Measurements from ENCODE around the gene SND1.
A peak's percentile ranks its signal among the peaks of the same experiment; 100 is the strongest.
"Not testable (repeated sequence)": the region's sequence is repeated elsewhere in the genome, so short reads cannot be mapped to it uniquely, and the experiment has no call there.

Gene SND1

DNA sequence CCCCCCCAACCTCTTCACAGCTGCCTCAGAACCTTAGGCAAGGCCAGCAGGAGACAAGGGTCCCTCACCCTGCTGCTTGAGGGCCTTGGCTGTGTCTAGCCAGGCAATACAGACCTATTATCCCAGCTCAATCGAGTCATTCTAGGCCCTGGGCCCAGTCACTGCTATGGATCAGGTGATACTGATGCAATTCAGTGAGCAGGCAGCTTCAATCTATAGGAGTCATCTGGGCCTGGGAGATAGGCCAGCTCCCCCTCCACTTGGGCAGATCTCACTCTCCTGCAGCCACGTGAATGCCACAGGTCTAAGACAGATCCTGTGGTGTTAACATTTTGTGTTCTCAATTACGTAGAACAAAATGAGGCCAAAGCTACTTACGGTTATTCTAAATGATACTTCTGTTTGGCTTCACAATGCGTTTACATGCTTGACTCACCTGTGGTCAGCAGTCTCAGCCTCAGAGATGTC lies 447.2 kb downstream of the SND1 start:
- DNase-seq (ENCODE audit: low read depth): peak; percentile 33

DNA sequence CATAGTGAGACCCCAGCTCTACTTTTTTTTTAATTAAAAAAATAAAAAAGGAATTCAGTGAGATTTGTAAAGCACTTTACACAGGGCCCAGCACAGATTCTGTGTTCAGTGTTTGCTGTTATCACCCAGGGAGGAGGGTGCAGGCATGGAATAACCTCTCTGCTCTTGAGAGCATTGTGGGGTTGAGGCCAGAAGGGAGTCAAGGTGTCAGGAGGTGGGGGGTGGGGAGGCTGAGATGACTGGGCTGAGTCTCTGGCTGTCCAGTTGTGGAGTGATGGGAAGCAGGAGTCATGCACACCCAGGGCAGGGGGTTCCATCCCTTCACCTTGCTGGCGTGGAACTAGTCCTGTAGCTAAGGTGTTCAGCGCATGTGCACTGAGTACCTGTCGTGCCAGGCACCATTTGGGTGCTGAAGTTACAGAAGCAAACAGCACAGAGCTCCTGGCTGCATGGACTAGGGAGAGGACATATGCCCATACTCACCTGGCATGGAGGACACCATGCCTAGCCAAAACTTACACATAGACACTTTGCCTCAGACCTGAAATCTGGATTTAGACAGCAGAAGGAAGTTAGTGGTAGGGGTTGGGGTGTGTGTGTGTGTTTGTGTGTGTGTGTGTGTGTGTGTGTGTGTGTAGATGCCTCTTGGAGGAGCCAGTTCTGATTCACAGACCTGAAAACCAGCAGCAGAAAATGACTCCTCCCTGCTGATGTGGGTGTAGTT lies 448.4 kb downstream of the SND1 start:
- no peak for DNase-seq (ENCODE audit: low read depth)

DNA sequence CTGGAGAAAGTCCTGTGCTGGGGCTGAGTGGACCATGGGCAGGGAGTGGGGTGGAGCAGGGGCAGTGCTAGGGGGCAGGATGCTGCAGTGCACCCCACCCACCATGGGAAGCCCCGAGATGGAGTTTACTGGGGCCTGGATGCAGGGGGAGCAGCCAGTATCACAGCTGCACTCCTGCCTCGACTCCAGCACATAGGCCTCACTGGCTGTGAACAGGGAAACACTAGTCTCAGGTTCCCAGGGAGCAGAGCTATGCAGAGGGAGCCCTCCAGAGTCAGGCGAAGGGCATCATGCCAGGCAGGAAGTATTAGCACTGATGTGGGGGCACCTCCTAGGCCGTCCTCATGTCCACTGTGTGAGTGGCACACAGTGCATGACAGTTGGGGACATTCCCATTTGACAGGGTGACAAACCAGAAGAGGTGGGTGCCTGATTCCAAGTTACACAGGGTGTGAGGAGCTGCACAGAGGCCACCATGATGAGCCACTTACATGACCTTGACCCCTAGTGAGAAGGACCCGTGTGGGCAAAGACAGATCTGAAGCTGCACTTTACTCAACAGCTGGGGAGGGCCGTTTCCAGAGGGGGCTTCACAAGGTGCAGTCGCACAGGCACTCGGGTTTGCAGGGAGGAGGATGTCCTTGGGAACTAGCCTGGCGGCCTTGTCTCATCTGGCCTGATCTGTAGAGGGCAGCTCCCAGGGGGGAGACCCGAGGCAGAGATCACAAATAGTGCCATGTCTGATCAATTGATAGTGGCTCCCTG lies 449.1 kb downstream of the SND1 start:
- no peak for DNase-seq (ENCODE audit: low read depth)

DNA sequence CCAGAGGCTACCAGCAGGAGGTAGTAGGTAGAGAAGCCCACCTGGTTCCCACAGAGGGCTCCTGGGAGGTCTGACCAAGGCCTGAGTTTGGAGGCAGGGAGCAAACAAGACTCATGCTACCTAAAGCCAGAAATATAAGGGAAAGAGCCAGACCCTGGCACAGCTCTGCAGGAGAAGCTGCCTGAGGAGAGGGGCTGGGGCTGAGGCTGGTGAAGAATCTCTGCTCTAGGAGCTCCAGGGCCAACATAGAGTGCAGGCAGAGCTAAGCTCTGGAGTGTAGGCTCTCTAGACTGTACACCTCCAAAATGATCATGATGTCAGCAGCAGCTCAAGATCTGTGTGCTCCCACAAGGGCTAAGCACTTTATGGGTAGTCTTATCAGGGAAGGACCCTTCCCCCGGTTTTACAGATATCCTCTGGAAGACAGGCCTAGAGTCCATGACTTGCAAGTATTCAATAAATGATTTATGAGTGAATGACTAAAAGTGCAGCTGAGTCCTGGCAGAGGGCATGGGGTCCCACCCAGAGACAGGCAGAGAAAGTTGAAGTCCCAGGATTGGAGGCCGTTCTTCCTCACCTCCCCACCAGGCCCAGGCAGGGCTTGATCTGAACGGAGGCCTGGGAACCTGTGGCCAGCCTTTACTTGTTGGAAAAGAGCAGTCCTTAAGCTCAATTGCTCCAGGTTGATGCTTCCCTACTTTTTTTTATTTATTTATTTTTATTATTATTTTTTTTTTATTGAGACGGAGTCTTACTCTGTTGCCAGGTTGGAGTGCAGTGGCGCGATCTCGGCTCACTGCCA lies 450.7 kb downstream of the SND1 start:
- DNase-seq (ENCODE audit: low read depth): no peak

DNA sequence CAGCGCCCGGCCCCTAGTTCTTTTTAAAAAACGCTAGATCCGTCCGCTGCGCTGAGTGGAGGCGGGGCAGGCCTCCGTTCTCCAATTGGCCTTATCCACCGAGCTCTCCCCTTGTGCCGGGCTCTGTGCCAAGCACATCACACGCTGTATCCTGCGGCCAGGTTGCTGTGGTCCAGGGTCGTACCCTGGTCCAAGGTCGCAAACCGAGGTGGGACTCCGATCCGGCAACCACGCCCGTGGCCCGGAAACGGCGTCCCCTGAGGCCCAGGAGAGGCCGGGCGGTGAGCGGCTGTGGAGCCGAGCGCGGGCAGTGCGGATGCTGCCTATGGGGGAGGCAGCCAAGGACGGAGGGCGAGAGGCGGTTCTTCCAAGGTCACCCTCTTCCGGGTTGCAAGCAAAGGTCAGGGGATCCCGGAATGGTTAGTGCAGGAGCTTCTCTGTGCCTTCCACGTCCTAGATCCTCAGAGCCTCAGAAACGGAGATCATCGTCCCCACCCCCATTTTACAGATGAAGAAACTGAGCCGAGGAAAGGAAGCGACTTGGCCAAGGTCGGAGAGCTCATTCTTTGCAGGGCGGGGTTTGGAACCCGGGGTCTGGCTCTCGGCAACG lies 451.6 kb downstream of the SND1 start:
- DNase-seq (ENCODE audit: low read depth): no peak

DNA sequence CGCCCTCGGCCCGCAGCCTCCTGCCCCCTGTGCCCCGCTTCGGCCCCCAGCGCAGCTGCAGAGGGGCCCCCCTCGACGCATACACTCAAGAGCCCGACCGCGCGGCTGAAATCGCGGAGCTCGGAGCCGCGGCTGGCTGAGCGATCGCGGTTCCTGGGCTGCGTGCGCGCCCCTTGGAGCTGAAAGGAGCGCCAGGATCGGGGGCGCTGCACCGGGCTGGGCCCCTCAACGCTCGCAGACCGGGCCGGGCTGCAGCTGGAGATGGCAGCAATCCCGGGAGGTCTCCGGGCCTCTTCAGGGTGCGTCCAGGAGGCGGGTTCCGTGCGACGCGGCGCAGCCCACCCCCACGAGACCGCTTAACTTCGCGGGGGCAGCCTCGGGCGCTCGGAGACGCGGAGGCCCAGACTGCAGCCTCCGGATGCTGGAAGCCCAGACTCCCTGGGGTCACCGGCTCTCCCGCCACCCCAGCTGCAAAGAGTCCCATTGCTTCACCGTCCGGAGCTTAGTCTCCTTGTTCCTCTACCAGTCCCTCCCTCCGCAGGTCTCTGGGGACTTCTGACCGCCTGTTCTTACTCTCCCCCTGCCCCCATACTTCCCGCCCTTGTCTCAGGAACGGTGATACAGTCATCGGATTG lies 452.2 kb downstream of the SND1 start:
- no peak for DNase-seq (ENCODE audit: low read depth)

DNA sequence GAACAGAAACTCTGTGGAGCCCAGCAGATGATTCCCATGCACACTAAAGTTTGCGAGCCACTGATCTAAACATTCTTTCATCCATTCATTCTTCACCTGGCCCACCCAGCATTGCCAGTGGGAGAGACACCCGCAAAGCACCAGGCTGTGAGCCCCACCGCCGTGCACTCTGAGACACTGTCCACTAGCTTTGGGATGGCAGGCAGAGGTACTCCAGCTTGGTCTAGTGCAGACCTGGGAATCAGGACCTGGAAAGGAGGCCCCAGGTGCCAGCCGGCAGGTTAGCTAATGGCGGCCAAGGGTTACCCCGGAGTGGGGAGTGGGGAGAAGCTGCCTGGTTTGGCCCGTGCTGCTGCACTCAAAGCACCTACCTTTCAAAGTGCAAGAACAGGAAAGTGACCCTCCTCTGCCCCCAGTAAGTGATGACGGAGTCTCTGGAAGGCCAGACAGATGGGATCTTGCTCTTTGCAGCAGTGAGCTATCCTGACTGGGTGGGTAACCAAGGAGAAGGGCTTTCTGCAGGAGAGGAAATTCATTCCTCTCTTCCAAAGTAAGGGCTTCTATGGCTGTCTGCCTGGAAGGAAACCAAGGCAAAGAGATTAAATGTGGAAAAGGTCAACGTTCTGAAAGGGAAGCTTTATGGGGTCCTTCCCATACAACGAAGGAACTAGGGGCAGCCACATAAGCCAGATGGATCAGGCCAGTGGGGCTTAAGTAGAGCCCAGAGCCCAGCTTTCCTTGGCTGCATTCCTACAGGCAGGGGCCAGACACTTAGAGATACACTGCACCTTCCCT lies 453.4 kb downstream of the SND1 start:
- DNase-seq (ENCODE audit: low read depth): no peak

DNA sequence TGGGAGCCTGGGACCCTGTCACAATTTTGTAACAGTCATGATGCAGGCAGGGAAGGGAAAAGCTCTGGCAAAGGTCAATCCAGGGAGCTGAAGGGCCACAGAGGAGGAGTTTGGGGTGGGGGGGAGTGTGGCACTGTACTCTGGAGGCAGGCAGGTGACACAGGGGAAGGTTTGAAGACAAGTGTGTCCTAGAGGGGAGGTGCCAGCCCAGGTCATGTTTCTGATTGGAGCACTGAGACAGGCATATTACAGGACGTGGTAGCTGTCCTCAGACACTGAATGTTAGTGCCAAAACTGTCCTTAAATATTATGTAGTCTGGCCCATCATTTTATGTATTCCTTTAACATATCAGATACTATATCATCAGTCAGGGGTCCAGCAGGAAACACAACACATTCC lies 454.8 kb downstream of the SND1 start:
- DNase-seq (ENCODE audit: low read depth): no peak

DNA sequence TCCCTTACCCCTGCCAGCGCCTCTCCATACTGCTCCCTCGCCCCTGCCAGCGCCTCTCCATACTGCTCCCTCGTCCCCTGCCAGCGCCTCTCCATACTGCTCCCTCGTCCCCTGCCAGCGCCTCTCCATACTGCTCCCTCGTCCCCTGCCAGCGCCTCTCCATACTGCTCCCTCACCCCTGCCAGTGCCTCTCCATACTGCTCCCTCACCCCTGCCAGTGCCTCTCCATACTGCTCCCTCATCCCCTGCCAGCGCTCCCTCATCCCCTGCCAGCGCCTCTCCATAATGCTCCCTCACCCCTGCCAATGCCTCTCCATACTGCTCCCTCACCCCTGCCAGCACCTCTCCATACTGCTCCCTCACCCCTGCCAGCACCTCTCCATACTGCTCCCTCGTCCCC lies 455.5 kb downstream of the SND1 start:
- DNase-seq (ENCODE audit: low read depth): not testable (repeated sequence)

DNA sequence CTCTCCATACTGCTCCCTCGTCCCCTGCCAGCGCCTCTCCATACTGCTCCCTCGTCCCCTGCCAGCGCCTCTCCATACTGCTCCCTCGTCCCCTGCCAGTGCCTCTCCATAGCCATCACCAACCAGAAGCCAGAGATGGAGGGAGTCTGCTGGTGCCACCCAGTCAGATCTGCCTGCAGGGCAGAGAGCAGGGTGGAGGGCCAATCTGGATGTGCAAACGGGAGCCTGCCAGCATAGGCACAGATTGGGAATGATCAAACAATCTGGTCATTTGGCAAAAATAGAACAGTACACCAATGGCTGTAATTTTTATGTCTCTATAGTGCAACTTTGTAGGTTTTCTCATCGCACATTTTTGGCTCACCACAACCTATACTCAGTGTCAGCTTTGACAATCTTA lies 456.1 kb downstream of the SND1 start:
- DNase-seq (ENCODE audit: low read depth): no peak

DNA sequence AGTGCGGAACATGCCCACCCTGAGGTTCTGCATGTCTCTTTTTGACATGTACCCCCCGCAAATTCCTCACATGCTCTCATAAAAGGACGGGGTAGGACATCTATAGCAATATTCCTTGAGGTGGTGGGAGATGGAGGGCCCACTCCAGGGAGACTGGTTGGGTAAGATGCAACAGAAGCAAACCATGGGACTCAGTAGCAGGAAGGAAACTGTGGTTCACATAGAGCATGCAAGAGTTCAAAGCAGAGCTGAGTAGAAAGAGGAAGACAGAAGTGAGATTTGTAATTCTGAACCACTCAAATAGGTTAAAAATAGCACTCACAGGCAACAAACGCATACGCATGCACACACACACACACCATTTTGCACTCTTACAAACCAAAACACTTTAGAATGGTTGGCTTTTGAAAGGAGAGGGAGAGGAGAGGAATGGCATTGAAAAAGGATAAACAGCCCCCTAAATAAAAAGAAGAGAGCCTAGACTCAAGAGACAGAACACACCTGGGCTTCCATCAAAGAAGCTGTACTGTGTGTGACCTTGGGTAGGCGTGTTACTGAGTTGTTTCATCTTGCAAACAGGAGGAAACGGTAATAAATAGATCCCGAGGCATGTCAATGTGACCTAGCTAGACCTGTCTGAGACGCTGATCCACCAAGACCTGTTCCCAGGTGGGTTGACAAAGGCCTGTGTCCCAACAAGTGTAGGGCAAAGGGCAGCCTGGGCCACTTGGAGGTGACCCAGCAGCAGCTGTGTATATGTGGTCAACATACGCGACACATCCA lies 456.8 kb downstream of the SND1 start:
- DNase-seq (ENCODE audit: low read depth): no peak

DNA sequence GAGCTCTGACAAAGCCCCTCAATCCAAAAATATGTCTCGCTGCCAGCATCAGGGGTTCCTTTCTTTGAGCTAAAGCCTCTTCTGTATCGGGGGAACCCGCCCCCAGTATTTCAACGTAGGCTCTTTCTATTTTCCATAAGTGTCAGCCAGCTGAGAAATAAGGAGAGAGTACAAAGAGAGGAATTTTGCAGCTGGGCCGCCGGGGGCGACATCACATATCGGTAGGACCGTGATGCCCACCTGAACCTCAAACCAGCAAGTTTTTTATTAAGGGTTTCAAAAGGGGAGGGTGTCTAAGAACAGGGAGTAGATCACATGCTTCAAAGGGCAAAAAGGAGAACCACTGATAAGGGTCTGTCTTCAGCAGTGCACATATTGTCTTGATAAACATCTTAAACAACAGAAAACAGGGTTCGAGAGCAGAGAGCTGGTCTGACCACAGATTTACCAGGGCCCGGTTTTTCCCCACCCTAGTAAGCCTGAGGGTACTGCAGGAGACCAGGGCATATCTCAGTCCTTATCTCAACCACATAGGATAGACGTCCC lies 457.5 kb downstream of the SND1 start:
- DNase-seq (ENCODE audit: low read depth): not testable (repeated sequence)

DNA sequence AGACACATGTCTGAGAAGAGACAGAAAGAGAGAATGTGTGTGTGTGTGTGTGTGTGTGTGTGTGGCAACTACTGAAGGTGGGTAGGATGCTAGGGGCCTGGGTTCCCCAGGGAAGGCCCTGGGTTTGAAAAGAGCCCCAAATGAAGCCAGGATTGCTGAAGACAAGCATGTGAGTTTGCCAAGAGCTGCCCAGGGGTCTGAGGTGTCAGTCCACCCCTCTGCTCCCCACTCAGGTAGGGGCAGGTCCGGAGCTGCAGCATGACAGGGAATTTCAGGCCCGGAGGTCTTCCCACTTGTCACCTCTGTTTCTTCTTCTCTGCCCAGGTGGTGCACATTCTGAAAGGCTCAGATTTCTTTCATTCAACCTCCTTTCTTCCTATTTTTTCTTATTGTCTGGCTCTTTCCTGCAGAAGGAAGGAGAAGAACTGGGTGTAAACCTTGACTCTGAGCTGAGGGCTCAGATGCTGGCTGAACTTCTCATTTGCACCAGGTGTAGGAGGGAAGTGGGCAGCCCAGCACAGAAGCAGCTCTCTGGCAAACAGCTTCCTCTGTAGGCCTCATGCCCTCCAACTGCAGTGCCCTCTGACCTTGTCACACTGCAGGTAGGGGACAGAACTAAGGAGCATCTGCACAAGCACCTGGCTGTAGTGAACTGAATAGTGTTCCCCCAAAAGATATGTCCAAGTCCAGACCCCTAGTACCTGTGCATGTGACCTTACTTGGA lies 458.8 kb downstream of the SND1 start:
- DNase-seq (ENCODE audit: low read depth): no peak

DNA sequence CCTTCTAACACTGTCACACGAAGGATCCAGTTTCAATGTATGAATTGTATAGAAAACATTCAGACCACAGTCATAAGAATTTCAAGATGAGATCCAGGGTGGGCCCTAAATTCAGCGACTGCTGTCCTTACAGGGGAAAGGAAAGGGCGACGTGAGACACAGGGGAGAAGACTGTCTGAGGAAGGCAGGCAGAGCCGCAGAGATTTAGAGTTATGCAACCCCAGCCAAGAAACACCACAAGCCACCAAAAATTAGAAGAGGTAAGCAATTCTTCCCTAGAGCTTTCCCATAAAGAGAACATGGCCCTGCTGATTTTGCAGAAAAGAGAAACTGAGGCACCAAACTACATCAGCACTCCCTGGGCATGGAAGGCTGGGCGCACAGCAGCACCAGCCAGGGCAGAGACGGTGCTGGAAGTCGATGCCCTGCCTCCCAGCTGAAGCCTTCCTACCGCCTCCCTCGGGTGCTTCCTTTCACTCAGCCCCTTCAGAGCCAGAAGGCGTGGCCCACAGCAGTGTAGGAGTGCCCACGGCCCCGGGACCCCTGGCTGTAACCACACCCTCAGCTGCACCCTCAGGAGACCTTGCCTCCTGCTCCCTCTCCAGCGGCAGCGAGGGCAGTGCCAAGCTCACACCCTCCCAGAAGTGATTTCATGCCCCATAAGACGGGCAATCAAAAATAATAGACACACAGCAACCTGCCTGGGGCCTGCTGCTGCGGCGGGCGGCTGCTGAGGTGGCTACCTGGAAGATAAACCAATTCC lies 460.2 kb downstream of the SND1 start:
- no peak for DNase-seq (ENCODE audit: low read depth)

DNA sequence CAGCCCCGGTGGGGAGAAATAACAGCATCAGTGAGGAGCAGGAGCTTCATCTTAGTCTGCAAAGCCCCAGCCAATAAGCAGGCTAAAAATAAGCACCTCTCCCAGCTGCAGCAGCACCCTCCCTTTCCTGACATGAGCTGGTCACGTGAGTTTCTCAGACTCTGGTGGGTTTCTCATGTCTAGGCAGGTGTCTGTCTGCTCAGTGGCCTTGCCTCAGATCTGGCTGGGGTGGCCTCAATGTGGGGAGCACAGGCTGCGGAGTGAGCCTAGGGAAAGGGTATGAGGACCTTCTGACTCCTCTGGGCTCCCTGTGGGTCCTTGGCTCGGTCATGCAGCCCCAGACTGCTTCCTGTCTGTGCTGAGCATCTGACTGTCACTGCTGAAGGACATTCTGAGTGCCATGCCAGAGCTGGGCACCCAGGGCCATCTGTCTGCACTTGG lies 460.8 kb downstream of the SND1 start:
- DNase-seq (ENCODE audit: low read depth): no peak

DNA sequence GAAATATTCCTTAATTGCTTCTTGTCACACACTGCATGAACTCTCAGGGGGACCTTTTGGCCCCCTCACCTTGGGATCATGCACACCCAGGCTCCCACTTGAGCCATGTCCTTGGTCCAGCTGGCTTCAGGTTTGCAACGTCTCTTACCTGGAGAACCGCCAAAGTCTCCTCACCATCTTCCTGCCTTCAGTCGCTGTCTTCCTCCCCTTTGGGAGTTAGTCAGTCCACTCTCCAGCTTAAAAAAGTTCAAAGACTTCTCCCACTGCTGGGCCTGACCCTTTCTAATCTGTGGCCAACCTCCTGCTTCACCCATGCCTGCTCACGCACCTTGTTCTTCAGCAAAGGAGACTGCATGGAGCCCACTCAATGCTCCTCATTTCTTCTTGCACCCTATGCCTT lies 461.8 kb downstream of the SND1 start:
- DNase-seq (ENCODE audit: low read depth): no peak

DNA sequence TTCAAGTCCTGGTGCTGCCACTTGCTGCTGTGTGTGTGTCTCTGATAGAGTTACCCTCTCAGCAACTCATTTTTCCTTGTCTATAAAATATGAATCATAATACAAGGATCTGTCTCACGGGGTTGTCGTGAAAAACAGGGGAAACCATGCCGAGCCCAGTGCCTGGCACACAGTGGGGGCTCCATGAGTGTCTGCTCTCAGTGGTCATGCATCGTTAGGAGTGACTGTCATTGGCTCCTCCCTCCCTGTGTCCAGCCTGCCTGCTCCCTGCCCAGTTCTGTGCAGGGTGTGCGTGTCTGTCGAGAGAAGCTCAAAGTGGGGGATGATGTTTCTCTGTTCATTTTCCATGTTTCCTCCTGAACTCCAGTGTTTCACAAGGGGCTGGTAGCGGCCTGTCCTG lies 462.8 kb downstream of the SND1 start:
- no peak for DNase-seq (ENCODE audit: low read depth)

DNA sequence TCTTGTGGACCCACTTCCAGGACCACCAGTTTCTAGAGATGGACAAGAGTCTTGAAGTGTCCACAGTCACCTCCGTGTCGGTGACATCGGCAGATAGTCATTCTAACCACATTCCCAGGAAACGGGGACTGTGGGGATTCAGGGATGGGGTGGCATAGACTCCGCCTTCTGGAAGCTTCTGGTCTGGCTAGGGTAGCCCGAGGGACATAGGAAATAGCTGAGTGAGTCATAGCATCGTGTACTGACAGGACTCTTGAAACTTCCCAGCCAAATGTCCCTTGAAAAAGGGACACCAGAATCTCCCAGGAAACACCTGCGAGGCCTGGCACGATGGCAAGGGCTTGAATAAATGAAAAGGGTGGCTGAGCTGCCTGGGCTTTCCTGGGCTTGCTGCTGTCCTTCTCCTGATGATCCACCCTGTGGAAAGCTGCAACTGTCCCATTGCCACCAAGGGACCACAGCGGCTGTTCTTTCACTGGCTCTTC lies 463.4 kb downstream of the SND1 start:
- DNase-seq (ENCODE audit: low read depth): no peak
